ENCODE measurements around the gene SHC3. TPM values are rescaled to one million over a fixed set of nuclear protein-coding genes. Genes with fewer than 3 reads are reported as not detected.
A peak's percentile ranks its signal among the peaks of the same experiment; 100 is the strongest.

The SHC3 gene
- total RNA-seq, 2 experiments from 2014 or later = not detected

- Histone ChIP-seq H3K27me3 (ENCODE audit: control insufficient read depth in 1 of 2, insufficient read depth in 2 of 2, low read length in 2 of 2) (peaks cover 33 to 46% of the 10 kb centered on the region in 2 experiments), H3K9me3 (ENCODE audit: control insufficient read depth in 1 of 2, insufficient read depth in 1 of 2, low read length in 2 of 2) (peaks cover 0 to 4% of the 10 kb centered on the region in 2 experiments), H3K4me1 (ENCODE audit: insufficient read depth, low read length) (peaks cover 18% of the 10 kb centered on the region), H3K4me3 (ENCODE audit: low read length) (peak overlapping the region; percentile 14), H3K36me3 (ENCODE audit: insufficient read depth, low read length) (no peaks in the 10 kb centered on the region), H3K27ac (ENCODE audit: low read depth in 1 of 2, low read length in 2 of 2) (no peak overlapping the region)
- H3K9me3 Mint-ChIP-seq = no peaks in the 10 kb centered on the region
- CTCF ChIA-PET = no interaction called here
- H3K4me1 Mint-ChIP-seq (ENCODE audit: low read depth) = peaks cover 25% of the 10 kb centered on the region
- intact Hi-C loops (cut with DNase I, micrococcal nuclease) = no loop called here
- H3K27ac Mint-ChIP-seq = no peak overlapping the region
- DNase-seq (no peak), ATAC-seq (ENCODE audit: poor library complexity) (no peak)
- POLR2A ChIA-PET = no interaction called here
- H3K36me3 Mint-ChIP-seq (ENCODE audit: low read depth) = no peaks in the 10 kb centered on the region
- peaks cover 64% of the 10 kb centered on the region for H3K27me3 Mint-ChIP-seq
- peak overlapping the region; percentile 58 for H3K4me3 Mint-ChIP-seq
- no peak for TF ChIP-seq CTCF (IDR thresholded peaks at IDR 0.05)
These were observed 186.1 kb downstream of the SHC3 start for GRCh38 chr9:88992556-88992955.

GRCh38 chr9:88991066-88992034 is 187.3 kb downstream of the SHC3 start, which contains the start of gene S1PR3:
Gene S1PR3, plus strand, starts transcription at chr9:88991468. Its CDS starts 9,733 bp downstream, at chr9:89001201.
- Mint-ChIP-seq H3K9me3 (no peaks in the 10 kb centered on the region), H3K27me3 (peaks cover 68% of the 10 kb centered on the region), H3K36me3 (ENCODE audit: low read depth) (no peaks in the 10 kb centered on the region), H3K27ac (no peak within 1 kb of the TSS), H3K4me3 (peak within 1 kb of the TSS; percentile 58), H3K4me1 (ENCODE audit: low read depth) (peaks cover 25% of the 10 kb centered on the region)
- no peak within 1 kb of the TSS for H3K27ac ChIP-seq (ENCODE audit: low read depth in 1 of 2, low read length in 2 of 2)
- peak within 1 kb of the TSS; percentile 31 for H3K4me3 ChIP-seq (ENCODE audit: low read length)
- peaks cover 0 to 4% of the 10 kb centered on the region in 2 experiments for H3K9me3 ChIP-seq (ENCODE audit: control insufficient read depth in 1 of 2, insufficient read depth in 1 of 2, low read length in 2 of 2)
- TF ChIP-seq CTCF (IDR thresholded peaks at IDR 0.05) = no peak
- DNase-seq (peak in 3 of 14 experiments; percentile 19 to 32 (median 27)), ATAC-seq (ENCODE audit: poor library complexity) (peak; percentile 26)
- CTCF ChIA-PET = no interaction called here
- POLR2A ChIA-PET = no interaction called here
- H3K4me1 ChIP-seq (ENCODE audit: insufficient read depth, low read length) = peaks cover 18% of the 10 kb centered on the region
- no peaks in the 10 kb centered on the region for H3K36me3 ChIP-seq (ENCODE audit: insufficient read depth, low read length)
- intact Hi-C loops (cut with DNase I, micrococcal nuclease) = no loop called here
- peaks cover 30 to 46% of the 10 kb centered on the region in 2 experiments for H3K27me3 ChIP-seq (ENCODE audit: control insufficient read depth in 1 of 2, insufficient read depth in 2 of 2, low read length in 2 of 2)

- Mint-ChIP-seq H3K36me3 (ENCODE audit: low read depth) (no peaks in the 10 kb centered on the region), H3K4me1 (ENCODE audit: low read depth) (peaks cover 25% of the 10 kb centered on the region), H3K4me3 (no peak overlapping the region), H3K9me3 (no peaks in the 10 kb centered on the region), H3K27me3 (peaks cover 68% of the 10 kb centered on the region), H3K27ac (no peak overlapping the region)
- Histone ChIP-seq H3K27ac (ENCODE audit: low read depth in 1 of 2, low read length in 2 of 2) (no peak overlapping the region), H3K4me1 (ENCODE audit: insufficient read depth, low read length) (peaks cover 18% of the 10 kb centered on the region), H3K27me3 (ENCODE audit: control insufficient read depth in 1 of 2, insufficient read depth in 2 of 2, low read length in 2 of 2) (peaks cover 30 to 43% of the 10 kb centered on the region in 2 experiments), H3K36me3 (ENCODE audit: insufficient read depth, low read length) (no peaks in the 10 kb centered on the region), H3K9me3 (ENCODE audit: control insufficient read depth in 1 of 2, insufficient read depth in 1 of 2, low read length in 2 of 2) (peaks cover 0 to 4% of the 10 kb centered on the region in 2 experiments), H3K4me3 (ENCODE audit: low read length) (no peak overlapping the region)
- DNase-seq (peak in 1 of 14 experiments; percentile 21), ATAC-seq (ENCODE audit: poor library complexity) (no peak)
- no peak for TF ChIP-seq CTCF (IDR thresholded peaks at IDR 0.05)
- ChIA-PET POLR2A (no interaction called here), CTCF (no interaction called here)
- intact Hi-C loops (cut with DNase I, micrococcal nuclease) = no loop called here
These were observed 187.9 kb downstream of the SHC3 start for GRCh38 chr9:88990729-88991065.

Data from CD4-positive, alpha-beta T cell (primary cell).